GM20000 (cell line): ENCODE data around the gene CNOT6L.

ENCODE experiments used
- DNase-seq: peaks from one replicate; pipeline ENCODE4 v3.0.0; 2012; ENCODE audit warnings: low spot score
- TF ChIP-seq, protein P1 (sequence below): IDR thresholded peaks from 2 replicates; pipeline ENCODE4 v1.5.1; 2012; ENCODE audit warnings: mild to moderate bottlenecking, control low read depth; ENCODE audit errors: extremely low read depth, missing control alignments

CNOT6L gene

DNA sequence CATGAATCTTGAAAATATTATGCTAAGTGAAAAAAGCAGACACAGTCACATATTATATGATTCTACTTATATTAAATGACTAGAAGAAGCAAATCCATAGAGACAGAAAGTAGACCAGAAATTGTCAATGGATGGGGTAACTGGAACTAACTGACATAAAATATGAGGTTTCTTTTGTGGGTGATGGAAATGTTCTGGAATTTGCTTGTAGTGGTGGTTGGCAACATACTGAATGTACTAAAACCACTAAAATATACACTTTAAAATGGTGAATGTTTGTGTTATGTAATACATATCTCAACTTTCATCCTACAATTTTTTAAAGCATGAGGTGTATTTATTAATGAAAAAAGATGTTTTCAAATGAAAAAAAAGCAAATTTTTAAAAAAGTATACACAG, 14.7 kb downstream of the CNOT6L start:
- TF ChIP-seq, protein P1, sequence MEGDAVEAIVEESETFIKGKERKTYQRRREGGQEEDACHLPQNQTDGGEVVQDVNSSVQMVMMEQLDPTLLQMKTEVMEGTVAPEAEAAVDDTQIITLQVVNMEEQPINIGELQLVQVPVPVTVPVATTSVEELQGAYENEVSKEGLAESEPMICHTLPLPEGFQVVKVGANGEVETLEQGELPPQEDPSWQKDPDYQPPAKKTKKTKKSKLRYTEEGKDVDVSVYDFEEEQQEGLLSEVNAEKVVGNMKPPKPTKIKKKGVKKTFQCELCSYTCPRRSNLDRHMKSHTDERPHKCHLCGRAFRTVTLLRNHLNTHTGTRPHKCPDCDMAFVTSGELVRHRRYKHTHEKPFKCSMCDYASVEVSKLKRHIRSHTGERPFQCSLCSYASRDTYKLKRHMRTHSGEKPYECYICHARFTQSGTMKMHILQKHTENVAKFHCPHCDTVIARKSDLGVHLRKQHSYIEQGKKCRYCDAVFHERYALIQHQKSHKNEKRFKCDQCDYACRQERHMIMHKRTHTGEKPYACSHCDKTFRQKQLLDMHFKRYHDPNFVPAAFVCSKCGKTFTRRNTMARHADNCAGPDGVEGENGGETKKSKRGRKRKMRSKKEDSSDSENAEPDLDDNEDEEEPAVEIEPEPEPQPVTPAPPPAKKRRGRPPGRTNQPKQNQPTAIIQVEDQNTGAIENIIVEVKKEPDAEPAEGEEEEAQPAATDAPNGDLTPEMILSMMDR: no peak
- DNase-seq: no peak

DNA sequence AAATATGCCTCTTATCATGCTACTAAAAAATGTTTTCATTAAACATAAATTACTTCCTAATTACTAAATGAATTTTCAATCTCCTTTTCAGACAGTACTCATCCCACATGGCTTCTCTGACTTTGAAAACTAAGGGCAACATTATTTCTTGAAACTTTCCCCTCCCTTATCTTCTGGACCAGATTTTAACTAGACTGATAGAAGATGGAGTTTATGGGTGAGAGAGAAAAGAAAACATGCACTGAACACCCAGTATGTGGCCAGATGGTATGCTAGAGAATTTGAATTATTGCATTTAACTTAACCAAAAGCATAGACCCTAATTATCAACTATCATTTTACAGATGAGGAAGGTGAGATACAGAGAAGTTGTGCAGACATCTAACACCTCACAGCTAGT, 16.8 kb downstream of the CNOT6L start:
- DNase-seq: no peak
- TF ChIP-seq, protein P1: no peak

DNA sequence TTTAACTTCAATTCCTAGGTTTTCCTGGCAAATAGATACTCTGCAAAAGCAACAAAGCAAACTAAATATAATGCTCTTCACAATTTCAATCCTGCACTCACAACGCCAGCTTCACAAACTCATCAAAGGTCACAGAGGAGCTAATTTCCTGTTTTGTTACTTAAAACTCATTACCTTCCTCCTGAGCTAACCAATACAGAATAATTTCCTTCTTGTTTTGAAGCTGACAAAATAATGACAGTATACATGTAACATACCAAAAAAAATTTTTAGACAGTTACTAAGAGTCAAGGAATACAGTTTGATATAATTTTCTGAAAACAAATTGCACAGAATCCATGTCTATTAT, 17.9 kb downstream of the CNOT6L start:
- no peak for DNase-seq

DNA sequence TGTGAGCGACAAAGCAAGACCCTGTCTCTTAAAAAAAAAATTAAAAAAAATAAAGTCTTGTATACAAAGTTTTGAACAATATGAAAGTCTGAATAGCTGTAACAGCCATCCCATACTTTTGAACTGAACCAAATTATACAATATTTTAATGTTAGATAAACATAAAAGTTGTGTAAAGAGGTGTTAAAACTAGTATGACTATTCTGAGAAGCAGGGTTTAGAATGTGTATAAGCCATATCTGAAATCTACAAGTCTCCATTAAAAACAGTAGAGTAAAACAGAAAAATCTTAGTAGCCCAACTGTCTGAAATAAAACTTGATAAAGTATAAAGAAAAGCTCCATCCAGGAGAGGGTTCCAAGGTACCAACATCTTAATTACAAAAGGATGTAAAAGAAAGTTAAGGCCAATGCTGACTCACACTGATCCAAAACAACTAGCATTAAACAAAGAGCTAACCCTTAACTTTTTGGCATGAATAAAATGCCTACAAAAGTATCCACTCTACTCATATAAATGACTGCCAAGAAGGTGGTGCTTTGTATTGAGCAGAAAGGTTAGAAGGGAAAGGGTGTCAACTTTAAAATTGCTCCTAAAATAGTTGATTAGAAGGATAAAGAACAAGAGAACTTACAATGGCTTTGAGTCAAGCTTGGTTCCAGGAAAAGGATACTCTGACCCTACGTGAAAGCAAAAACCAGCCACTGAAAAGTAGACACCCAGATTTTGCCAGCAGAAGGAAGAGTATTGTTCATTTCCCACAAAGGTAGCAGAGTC, 18.5 kb downstream of the CNOT6L start:
- no peak for DNase-seq
- TF ChIP-seq, protein P1: no peak

More for the DNA sequence above, 17.9 kb downstream of the CNOT6L start:
- TF ChIP-seq, protein P1: no peak

DNA sequence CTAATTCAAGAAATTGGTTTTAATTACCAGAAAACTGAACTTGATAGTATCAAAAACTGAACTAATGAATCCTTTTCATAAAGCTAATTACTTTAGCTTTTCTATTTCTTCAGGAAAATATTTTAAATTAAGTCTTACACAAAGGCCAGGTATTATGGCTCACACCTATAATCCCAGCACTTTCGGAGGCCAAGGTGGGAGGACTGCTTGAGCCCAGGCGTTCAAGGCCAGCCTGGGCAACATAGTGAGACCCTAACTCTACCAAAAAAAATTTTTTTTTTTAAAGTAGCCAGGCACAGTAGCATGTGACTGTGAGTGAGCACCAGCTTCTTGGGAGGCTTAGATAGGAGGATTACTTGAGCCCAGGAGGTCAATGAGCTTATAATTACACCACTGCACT, 19.1 kb downstream of the CNOT6L start:
- no peak for DNase-seq
- TF ChIP-seq, protein P1: no peak

DNA sequence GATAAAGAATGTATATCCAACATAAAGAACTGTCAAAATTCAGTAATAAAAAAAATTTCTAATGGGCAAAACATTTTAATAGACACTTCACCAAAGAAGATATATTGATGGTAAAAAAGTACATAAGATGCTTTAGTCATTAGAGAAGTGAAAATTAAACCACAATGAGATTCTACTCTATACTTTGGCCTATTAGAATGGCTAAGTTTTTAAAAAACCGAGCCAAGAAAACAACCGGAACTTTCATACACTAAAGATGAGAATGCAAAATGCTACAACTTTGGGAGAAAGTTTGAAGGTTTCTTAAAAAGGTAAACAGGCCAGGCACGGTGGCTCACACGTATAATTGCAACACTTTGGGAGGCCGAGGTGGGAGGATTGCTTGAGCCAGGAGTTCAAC, 20.8 kb downstream of the CNOT6L start:
- TF ChIP-seq, protein P1: no peak
- no peak for DNase-seq

DNA sequence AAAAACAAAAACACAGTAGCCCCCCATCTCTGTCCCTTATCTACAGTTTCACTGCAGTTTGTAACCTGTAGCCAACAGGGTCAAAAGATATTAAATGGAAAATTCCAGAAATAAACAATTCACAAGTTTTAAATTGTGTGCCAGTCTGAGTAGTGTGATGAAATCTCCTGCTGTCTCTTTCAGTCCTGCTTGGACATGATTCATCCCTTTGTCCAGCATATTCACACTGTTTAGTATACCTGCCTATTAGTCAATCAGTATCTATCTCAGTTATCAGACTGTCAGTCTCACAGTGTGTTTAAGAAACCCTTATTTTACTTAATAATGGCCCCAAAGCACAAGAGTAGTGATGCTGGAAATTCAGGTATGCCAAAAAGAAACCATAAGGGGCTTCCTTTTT, 21.9 kb downstream of the CNOT6L start:
- TF ChIP-seq, protein P1: no peak
- no peak for DNase-seq
